VCaP (cell line): ENCODE measurements around the gene FAM120B.

ENCODE experiments used
- H3K27ac ChIP-seq: fragments of 450-650 bp; 2 replicates; pipeline ENCODE4 v1.5.1; 2017
- TF ChIP-seq, protein P1 (sequence below): fragments of 450-650 bp; conservative IDR thresholded peaks from 2 replicates; pipeline ENCODE4 v1.5.1; 2017; ENCODE audit warnings: mild to moderate bottlenecking, moderate library complexity

Gene FAM120B

DNA sequence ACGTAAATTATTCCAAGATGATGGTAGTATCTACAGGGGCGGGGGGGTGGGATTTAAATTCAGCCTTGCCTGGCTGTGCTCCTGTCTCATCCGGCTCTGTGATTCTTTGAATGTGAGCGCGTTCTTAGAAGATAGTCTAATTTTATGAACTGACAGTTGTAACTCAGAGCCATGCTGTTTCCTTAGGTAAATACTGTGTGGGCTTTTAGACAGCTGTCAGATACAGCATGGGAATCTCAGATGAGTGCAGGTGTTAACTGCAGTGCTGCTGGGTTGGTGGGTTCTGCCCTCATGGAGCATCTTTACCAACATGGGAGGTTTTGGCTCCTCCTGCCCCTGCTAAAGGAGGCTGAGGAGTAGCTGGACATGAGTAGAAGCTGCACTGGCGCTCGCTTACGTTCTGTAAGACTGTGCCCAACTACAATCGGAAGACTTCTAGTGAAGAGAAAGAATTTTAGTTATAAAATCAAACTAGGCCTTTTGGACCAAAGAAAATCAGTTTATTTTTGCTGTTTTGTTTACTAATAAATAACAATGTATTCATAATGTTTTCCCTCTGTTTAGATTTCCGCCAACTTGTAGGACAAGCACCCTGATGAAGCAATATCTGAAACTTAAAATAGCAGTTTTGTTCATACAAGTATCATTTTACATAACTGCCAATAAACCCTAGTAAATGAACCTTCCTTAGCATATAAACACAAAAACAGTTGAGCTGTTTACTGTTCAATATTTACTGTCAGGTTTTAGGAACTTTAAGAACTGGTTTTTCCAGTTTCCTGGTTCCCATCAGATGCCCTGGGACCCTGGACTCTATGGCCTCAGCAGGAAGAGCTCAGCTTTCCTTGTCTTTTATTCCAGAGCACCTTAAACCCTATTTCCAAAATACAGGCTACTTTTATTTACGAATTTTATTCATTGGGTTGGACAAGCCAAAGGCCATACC, 66.1 kb downstream of the FAM120B start:
- H3K27ac ChIP-seq: peak overlapping the region; percentile 45
- TF ChIP-seq, protein P1, sequence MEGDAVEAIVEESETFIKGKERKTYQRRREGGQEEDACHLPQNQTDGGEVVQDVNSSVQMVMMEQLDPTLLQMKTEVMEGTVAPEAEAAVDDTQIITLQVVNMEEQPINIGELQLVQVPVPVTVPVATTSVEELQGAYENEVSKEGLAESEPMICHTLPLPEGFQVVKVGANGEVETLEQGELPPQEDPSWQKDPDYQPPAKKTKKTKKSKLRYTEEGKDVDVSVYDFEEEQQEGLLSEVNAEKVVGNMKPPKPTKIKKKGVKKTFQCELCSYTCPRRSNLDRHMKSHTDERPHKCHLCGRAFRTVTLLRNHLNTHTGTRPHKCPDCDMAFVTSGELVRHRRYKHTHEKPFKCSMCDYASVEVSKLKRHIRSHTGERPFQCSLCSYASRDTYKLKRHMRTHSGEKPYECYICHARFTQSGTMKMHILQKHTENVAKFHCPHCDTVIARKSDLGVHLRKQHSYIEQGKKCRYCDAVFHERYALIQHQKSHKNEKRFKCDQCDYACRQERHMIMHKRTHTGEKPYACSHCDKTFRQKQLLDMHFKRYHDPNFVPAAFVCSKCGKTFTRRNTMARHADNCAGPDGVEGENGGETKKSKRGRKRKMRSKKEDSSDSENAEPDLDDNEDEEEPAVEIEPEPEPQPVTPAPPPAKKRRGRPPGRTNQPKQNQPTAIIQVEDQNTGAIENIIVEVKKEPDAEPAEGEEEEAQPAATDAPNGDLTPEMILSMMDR: no peak

GRCh38 chr6:170374571-170375444, 68.2 kb downstream of the FAM120B start:
- TF ChIP-seq, protein P1: no peak
- no peak overlapping the region for H3K27ac ChIP-seq

GRCh38 chr6:170375661-170376060, 69.1 kb downstream of the FAM120B start:
- TF ChIP-seq, protein P1: no peak
- no peak overlapping the region for H3K27ac ChIP-seq

DNA sequence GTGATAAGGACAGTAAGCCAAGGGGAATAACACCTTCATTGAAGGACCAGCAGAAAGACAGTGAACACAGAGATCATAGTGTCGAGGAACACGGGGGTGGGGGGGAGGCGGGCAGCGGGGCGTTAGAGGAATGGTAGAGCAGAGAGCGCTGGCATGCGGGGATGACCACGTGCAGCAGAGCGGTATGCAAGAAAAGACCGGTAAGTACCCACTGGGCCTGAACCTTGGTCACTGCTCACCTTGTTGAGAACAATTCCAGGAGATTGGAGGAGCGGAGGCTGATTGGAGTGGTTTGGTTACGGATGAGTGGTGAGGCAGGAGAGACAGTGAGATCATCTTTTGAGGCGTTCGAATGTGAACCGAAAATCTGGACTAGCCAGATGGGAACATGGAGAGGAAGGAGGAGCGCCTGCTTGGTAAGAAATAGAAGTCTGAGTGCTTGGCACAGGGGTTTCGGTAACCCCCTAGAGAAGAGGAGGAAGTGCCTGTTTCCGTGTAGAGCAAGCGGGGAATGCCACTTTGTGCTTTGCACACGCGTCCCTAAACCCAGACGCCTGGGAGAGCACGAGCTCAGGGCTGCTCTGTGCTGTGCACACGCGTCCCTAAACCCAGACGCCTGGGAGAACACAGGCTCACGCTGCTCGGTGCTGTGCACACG, 70.0 kb downstream of the FAM120B start:
- TF ChIP-seq, protein P1: no peak
- H3K27ac ChIP-seq: no peak overlapping the region

DNA sequence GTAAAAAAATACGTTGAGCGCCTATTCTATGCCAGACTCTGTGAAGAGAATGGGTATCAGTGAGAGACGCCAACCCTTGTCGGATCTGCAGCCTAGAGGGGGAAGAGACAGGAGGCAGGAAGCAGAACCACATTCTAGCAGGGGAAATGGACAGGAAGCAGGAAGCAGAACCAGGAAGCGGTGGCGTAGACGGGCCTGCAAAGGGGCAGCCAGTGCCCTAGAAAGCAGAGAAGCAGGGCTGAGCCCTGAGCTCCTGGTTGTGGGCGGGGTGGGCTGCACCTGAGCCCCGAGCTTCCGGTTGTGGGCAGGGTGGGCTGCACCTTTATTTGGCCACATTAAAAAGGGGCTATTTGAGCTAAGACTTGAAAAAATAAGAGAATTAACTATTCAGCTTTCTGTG, 71.9 kb downstream of the FAM120B start:
- TF ChIP-seq, protein P1: no peak
- no peak overlapping the region for H3K27ac ChIP-seq

GRCh38 chr6:170381562-170381961, 75.0 kb downstream of the FAM120B start:
- no peak overlapping the region for H3K27ac ChIP-seq
- TF ChIP-seq, protein P1: no peak
